Measurements from ENCODE around the gene DLD.
"Not testable (repeated sequence)": the region's sequence is repeated elsewhere in the genome, so short reads cannot be mapped to it uniquely, and the experiment has no call there.

DLD gene

GRCh38 chr7:107915541-107915940 lies 24.6 kb downstream of the DLD start:
- no peak for DNase-seq (ENCODE audit: low read depth, low spot score)

GRCh38 chr7:107917763-107918651 lies 27.0 kb downstream of the DLD start:
- DNase-seq (ENCODE audit: low read depth, low spot score): no peak

- no peak for DNase-seq (ENCODE audit: low read depth, low spot score)
These were observed 28.0 kb downstream of the DLD start for GRCh38 chr7:107918948-107919347.

GRCh38 chr7:107920048-107920772 lies 29.2 kb downstream of the DLD start:
- DNase-seq (ENCODE audit: low read depth, low spot score): no peak

DNA sequence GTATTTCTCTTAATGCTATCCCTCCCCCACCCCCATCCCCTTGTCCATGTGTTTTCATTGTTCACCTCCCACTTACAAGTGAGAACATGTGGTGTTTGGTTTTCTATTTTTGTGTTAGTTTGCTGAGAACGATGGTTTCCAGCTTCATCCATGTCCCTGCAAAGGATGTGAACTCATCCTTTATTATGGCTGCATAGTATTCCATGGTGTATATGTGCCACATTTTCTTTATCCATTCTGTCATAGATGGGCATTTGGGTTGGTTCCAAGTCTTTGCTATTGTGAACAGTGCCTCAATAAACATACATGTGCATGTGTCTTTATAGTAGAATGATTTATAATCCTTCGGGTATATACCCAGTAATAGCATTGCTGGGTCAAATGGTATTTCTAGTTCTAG lies 30.8 kb downstream of the DLD start:
- not testable (repeated sequence) for DNase-seq (ENCODE audit: low read depth, low spot score)

DNA sequence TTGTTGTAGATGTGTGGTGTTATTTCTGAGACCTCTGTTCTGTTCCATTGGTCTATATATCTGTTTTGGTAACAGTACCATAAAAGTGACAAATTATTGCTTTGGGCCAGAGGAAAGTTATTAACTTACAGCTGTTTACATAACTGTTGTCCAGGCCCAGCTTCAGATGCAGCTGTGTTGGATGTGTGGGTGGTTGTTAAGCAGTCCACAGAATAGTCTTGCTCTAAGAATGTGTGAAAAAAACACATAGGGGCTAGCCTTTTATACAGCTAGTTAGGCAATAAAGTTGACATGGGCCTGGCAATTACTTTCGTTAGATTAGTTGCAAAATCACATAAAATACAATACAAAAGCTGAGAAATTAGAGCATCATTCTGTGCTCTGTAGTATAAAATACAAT lies 31.9 kb downstream of the DLD start:
- DNase-seq (ENCODE audit: low read depth, low spot score): no peak

DNA sequence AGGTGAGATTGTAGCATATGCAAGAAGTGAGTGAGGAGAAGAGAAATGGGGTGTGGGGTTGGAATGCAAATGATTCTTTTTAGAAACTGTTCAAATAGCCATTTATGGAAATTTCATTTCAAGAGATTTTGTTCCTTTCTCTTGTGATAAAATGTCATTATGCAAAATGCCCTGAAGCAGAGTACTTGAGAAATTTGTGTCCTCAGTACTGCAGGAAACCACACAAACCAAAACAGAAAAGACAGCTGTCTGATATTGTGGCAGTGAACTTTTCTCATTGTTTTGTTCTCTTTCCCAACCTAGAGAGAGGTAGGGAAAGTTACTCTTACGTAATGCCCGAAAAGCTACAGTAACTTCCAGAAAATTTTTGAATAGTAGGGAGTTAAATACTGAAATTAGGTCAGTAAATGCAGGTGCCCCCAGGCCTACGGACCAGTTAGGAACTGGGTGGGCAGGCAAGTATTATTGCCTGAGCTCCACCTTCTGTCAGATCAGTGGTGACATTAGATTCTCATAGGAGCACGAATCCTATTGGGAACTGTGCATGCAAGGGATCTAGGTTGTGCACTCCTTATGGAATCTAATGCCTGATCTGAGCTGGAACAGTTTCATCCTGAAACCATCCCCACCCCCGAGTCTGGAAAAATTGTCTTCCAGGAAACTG lies 34.0 kb downstream of the DLD start:
- no peak for DNase-seq (ENCODE audit: low read depth, low spot score)

GRCh38 chr7:107926481-107926880 lies 35.5 kb downstream of the DLD start:
- DNase-seq (ENCODE audit: low read depth, low spot score): no peak

GRCh38 chr7:107931740-107932515 lies 40.9 kb downstream of the DLD start:
- DNase-seq (ENCODE audit: low read depth, low spot score): no peak

- DNase-seq (ENCODE audit: low read depth, low spot score): peak; percentile 80
These were observed 41.8 kb downstream of the DLD start for GRCh38 chr7:107932805-107933204.

DNA sequence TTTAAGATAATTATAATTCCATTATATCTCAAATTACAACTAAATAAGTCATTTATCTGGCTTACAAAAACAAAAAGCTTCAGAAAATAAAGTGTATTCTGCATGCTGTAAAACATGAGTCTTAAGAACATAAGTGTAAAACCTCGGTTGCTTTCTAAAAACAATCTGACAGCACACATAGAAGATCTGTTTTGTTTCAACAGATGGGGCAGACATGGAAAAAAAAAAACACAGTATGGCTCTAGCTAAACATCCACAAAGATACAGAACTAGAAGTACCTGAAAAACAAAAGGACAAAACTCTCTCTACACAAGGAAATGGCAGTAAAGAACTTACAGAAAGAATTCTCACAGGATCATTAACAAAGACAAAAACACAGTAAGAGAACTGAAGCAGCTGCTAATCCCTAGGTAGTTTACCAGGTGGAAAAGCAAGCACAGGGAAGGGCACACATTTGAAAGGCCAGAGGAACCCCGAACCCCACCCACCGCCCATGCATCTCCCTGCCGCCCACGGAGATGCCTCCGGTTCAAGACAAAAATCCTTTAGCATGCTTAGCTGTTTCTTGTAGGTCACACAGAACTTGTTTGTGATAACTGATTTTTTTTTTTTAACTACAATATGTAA lies 42.5 kb downstream of the DLD start:
- peak; percentile 35 for DNase-seq (ENCODE audit: low read depth, low spot score)

- DNase-seq (ENCODE audit: low read depth, low spot score): no peak
These were observed 44.2 kb downstream of the DLD start for GRCh38 chr7:107934991-107935770.

GRCh38 chr7:107936312-107936711 lies 45.3 kb downstream of the DLD start:
- no peak for DNase-seq (ENCODE audit: low read depth, low spot score)

GRCh38 chr7:107937531-107937930 lies 46.5 kb downstream of the DLD start:
- DNase-seq (ENCODE audit: low read depth, low spot score): no peak

DNA sequence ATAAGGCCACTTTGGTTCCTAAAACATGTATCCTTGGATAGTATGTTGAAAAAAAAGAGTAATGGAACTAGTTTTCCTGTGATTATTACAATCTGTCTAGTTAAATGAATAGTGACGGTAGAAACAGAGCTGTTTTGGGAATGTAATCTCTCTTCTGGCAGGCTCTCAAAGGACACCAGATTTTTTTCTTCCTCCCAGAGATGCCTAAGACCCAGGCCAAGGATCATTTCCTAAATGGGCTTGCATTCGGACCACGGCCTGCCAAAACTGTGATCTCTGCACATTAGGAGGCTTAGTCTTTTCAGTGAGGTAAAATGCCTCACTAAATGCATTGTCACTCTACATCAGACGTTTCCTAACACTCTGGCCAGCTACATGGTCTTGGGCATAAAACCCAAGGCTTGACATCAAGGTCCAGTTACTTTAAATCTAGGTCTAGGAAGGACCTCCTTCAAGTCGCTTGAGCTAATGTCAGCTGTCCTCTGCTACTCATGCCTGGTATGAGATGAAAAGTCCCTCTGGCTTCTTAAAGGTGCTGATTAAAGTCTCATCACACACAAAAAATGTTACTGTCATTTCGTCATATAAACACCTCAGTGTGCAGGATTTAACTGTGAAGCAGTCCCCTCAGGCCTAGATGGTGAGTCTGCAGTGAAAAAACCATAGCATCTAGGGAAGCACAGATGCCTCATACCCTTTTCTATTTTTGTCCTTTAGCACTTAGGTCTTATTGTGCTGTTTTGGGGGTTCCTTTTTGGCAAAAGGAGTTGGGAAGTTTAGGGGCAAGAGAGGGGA lies 47.7 kb downstream of the DLD start:
- no peak for DNase-seq (ENCODE audit: low read depth, low spot score)

DNA sequence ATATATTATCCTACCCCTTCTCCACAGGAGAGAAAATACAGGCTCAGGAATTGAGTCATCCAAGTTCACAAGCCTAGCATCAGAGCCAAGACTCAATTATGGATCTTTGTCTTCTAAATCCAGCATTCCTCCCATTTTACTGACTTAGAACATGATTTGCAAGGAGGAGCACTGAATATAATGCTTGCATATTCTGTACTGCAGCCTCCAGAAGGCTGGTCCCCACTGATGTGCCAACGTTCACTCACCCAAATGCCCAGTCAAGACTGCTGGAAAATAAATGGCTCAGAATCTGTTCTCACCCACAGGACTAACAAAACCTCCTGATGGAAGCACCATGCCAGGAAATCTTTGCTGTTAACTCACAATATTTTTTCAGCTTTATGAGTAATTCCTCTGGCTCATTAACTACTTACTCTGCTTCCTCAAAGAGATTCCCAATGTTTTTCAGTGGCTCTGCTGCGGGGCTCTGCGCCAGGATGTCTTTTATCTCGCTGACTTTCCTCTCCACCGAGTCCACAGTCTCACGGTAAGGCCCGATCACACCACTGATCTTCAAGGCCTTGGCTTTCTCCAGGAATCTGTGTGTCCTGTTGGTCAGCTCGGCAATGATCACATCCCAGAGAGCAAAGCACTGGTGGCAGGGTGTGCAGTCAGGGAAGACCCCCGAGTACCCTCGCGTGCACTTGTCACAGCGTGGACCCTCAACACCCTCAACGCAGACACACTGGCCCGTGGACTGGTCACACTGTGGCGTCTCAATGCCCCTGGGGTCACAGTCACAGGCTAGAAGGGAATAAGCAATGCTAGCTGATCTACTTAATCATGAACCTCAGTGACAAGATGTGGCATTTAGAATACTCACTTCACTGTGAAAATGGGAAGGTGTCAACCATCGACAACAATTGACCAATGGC lies 48.8 kb downstream of the DLD start:
- DNase-seq (ENCODE audit: low read depth, low spot score): no peak

- DNase-seq (ENCODE audit: low read depth, low spot score): no peak
These were observed 50.0 kb downstream of the DLD start for GRCh38 chr7:107940951-107941350.

GRCh38 chr7:107943018-107943417 lies 52.0 kb downstream of the DLD start:
- DNase-seq (ENCODE audit: low read depth, low spot score): no peak
